Immature natural killer cell (primary cell): ENCODE measurements around the gene PSMC3IP. TPM values are rescaled to one million over a fixed set of nuclear protein-coding genes. Genes with fewer than 3 reads are reported as not detected.
A peak's percentile ranks its signal among the peaks of the same experiment; 100 is the strongest.
"Not testable (repeated sequence)": the region's sequence is repeated elsewhere in the genome, so short reads cannot be mapped to it uniquely, and the experiment has no call there.

Experiments used
- DNase-seq, 3 donors: peaks; one replicate each; pipeline ENCODE4 v3.0.0; 2022; ENCODE audit warnings: mixed read lengths in 1 of 3
- H3K27ac Mint-ChIP-seq, 6 donors: one replicate each; pipeline ENCODE4 v1.8.0; 2020; ENCODE audit warnings: mixed read lengths in 6 of 6, mild to moderate bottlenecking in 5 of 6, inconsistent platforms in 4 of 6, moderate library complexity in 3 of 6
- H3K27me3 Mint-ChIP-seq, 3 donors: one replicate each; pipeline ENCODE4 v1.8.0; 2020 to 2021; ENCODE audit warnings: low read depth in 3 of 3, mild to moderate bottlenecking in 3 of 3, mixed read lengths in 3 of 3, moderate library complexity in 3 of 3, inconsistent platforms in 1 of 3
- H3K36me3 Mint-ChIP-seq, 3 donors: one replicate each; pipeline ENCODE4 v1.8.0; 2020; ENCODE audit warnings: mixed read lengths in 3 of 3, inconsistent platforms in 2 of 3, mild to moderate bottlenecking in 2 of 3
- H3K4me1 Mint-ChIP-seq, 2 donors: one replicate each; pipeline ENCODE4 v1.8.0; 2020; ENCODE audit warnings: inconsistent platforms in 2 of 2, mild to moderate bottlenecking in 2 of 2, mixed read lengths in 2 of 2, moderate library complexity in 1 of 2
- H3K4me3 Mint-ChIP-seq, 5 donors: one replicate each; pipeline ENCODE4 v1.8.0; 2020; ENCODE audit warnings: mild to moderate bottlenecking in 5 of 5, mixed read lengths in 5 of 5, inconsistent platforms in 3 of 5, moderate library complexity in 3 of 5
- H3K9me3 Mint-ChIP-seq, 6 donors: one replicate each; pipeline ENCODE4 v1.8.0; 2020; ENCODE audit warnings: mild to moderate bottlenecking in 6 of 6, mixed read lengths in 6 of 6, inconsistent platforms in 4 of 6, moderate library complexity in 3 of 6
- polyA plus RNA-seq, 3 donors: library from polyadenylated mRNA; unstranded; fragments of 300-500 nt; fragmentation: Illumina TruSeq; gene quantifications; one replicate each; pipeline ENCODE4 v1.2.3, GENCODE V29; 2021

Gene PSMC3IP
- polyA plus RNA-seq, 3 donors from 2014 or later = 0.91 to 3.0 (median 1.5) TPM

GRCh38 chr17:42548993-42549755, 28.4 kb downstream of the PSMC3IP start:
- peaks cover 8 to 19% of the 10 kb centered on the region in 2 donors for H3K4me1 Mint-ChIP-seq
- H3K9me3 Mint-ChIP-seq = no peaks in the 10 kb centered on the region
- DNase-seq = no peak
- H3K4me3 Mint-ChIP-seq = peak overlapping the region; percentile 18 to 64 (median 45)
- H3K36me3 Mint-ChIP-seq = no peaks in the 10 kb centered on the region
- H3K27ac Mint-ChIP-seq = peak overlapping the region in 1 of 6 donors; percentile 60
- peaks cover 0 to 4% (median 2%) of the 10 kb centered on the region in 3 donors for H3K27me3 Mint-ChIP-seq

GRCh38 chr17:42548070-42548837, 29.3 kb downstream of the PSMC3IP start:
- Mint-ChIP-seq H3K9me3 (no peaks in the 10 kb centered on the region), H3K4me3 (peak overlapping the region in 4 of 5 donors; percentile 46 to 59 (median 52)), H3K27ac (no peak overlapping the region), H3K36me3 (no peaks in the 10 kb centered on the region), H3K4me1 (peaks cover 8 to 13% of the 10 kb centered on the region in 2 donors), H3K27me3 (no peaks in the 10 kb centered on the region)
- DNase-seq = peak; percentile 60 to 72 (median 63)

- DNase-seq = no peak
- H3K4me3 Mint-ChIP-seq = peak overlapping the region in 1 of 5 donors; percentile 18
- H3K27me3 Mint-ChIP-seq = no peaks in the 10 kb centered on the region
- no peak overlapping the region for H3K27ac Mint-ChIP-seq
- H3K36me3 Mint-ChIP-seq = peaks cover 0 to 3% (median 0%) of the 10 kb centered on the region in 3 donors
- H3K4me1 Mint-ChIP-seq = peaks cover 8 to 12% of the 10 kb centered on the region in 2 donors
- H3K9me3 Mint-ChIP-seq = no peaks in the 10 kb centered on the region
These were observed 29.8 kb downstream of the PSMC3IP start for GRCh38 chr17:42547698-42548069.

GRCh38 chr17:42547001-42547461, 30.5 kb downstream of the PSMC3IP start:
- Mint-ChIP-seq H3K4me3 (no peak overlapping the region), H3K27ac (no peak overlapping the region), H3K9me3 (no peaks in the 10 kb centered on the region), H3K4me1 (peaks cover 8 to 12% of the 10 kb centered on the region in 2 donors), H3K27me3 (no peaks in the 10 kb centered on the region), H3K36me3 (peaks cover 0 to 3% (median 0%) of the 10 kb centered on the region in 3 donors)
- DNase-seq = no peak

DNA sequence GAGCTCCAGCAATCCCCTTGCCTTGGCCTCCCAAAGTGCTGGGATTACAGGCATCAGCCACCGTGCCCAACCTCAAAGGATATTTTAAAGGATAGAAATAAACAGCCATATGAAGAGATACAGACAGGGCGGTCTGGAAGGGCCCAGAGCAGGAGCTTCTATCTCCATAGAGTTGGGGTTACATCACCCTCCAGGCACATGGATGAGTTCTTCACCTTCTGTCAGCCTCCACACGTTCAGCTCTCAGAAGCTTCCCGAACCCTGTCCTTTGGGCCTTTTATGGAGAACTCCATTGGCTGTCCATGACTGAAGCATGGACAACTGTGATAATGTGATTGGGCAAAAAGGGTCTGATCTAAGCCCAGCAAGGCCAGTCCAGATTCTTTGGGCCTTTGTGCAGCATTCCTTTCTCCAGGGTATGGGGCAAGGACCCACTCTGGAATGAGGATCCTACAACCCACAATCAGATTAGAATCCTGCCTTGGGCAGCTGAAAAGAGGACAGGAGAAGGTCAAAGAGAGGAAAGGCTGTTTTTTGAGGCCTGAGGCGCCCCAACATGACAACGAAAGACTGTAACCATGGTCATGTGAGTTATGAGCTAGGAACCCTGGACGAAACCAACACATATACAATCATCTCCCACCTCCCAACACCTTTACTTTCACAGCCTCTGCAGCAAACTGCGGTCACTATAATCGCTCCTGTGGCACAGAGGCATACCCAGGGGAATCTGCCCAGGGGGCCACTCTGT, 31.6 kb downstream of the PSMC3IP start:
- not testable (repeated sequence) for H3K4me1 Mint-ChIP-seq, H3K4me3 Mint-ChIP-seq, DNase-seq, H3K27ac Mint-ChIP-seq, H3K9me3 Mint-ChIP-seq, H3K36me3 Mint-ChIP-seq, H3K27me3 Mint-ChIP-seq

GRCh38 chr17:42544874-42545283, 32.6 kb downstream of the PSMC3IP start:
- no peak for DNase-seq
- H3K27me3 Mint-ChIP-seq = peaks cover 0 to 2% (median 0%) of the 10 kb centered on the region in 3 donors
- peaks cover 7 to 8% of the 10 kb centered on the region in 2 donors for H3K4me1 Mint-ChIP-seq
- peak overlapping the region in 2 of 6 donors; percentile 18 to 67 for H3K27ac Mint-ChIP-seq
- no peak overlapping the region for H3K4me3 Mint-ChIP-seq
- H3K9me3 Mint-ChIP-seq = no peaks in the 10 kb centered on the region
- H3K36me3 Mint-ChIP-seq = peaks cover 0 to 6% (median 0%) of the 10 kb centered on the region in 3 donors

GRCh38 chr17:42543190-42544079, 34.1 kb downstream of the PSMC3IP start:
- DNase-seq = no peak
- Mint-ChIP-seq H3K36me3 (peaks cover 0 to 11% (median 0%) of the 10 kb centered on the region in 3 donors), H3K4me1 (peaks cover 0 to 3% of the 10 kb centered on the region in 2 donors), H3K4me3 (no peak overlapping the region), H3K9me3 (peaks cover 0 to 2% (median 0%) of the 10 kb centered on the region in 6 donors), H3K27me3 (peaks cover 0 to 2% (median 0%) of the 10 kb centered on the region in 3 donors), H3K27ac (no peak overlapping the region)

DNA sequence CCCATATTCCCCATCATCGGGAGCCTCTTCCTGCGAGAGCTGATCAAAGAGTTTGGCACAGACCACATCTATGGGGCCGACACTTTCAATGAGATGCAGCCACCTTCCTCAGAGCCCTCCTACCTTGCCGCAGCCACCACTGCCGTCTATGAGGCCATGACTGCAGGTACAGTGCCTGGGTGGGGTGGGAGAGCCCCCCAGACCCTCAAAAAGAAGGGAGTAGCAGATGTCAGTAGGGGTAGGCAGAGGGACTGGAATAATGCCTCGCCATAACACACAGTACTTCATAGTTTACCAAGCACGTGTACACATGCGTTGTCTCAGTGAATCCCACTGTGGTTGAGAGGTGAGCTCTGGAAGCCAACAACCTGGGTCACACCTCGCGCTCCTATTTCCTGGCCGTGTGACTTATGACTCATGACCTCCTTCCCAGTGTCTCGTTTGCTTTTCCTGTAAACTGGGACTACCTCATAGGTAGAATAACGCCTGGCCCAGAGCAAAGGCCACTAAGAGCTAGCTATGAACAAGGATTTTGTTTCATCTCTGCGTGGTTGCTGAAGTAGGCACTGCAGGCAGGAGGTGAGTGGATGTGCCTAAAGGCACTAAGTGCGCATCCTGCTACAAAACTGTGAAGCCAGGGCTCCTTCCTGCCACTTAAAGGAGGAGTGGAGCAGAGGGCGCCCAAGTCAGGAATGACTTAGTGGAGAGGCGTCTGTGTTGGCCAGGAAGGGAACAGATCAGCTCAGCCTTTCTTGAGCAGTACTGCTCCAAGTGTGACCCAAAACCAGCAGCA, 36.3 kb downstream of the PSMC3IP start:
- no peak for DNase-seq
- Mint-ChIP-seq H3K36me3 (peaks cover 0 to 11% (median 0%) of the 10 kb centered on the region in 3 donors), H3K9me3 (peaks cover 0 to 2% (median 0%) of the 10 kb centered on the region in 6 donors), H3K4me3 (no peak overlapping the region), H3K4me1 (peaks cover 14% of the 10 kb centered on the region in 2 donors), H3K27ac (peak overlapping the region in 2 of 6 donors; percentile 26 to 62), H3K27me3 (peaks cover 0 to 2% (median 0%) of the 10 kb centered on the region in 3 donors)

GRCh38 chr17:42540558-42540957, 37.0 kb downstream of the PSMC3IP start:
- H3K9me3 Mint-ChIP-seq, H3K27me3 Mint-ChIP-seq, DNase-seq, H3K4me3 Mint-ChIP-seq: not testable (repeated sequence)
- Mint-ChIP-seq H3K36me3 (peaks cover 0 to 11% (median 0%) of the 10 kb centered on the region in 3 donors), H3K27ac (peak overlapping the region in 1 of 6 donors; percentile 29), H3K4me1 (peaks cover 18% of the 10 kb centered on the region in 2 donors)

- no peak overlapping the region for H3K27ac Mint-ChIP-seq
- peaks cover 25% of the 10 kb centered on the region in 2 donors for H3K4me1 Mint-ChIP-seq
- peaks cover 0 to 2% (median 2%) of the 10 kb centered on the region in 3 donors for H3K27me3 Mint-ChIP-seq
- peaks cover 0 to 2% (median 0%) of the 10 kb centered on the region in 6 donors for H3K9me3 Mint-ChIP-seq
- DNase-seq = no peak
- peaks cover 0 to 11% (median 0%) of the 10 kb centered on the region in 3 donors for H3K36me3 Mint-ChIP-seq
- H3K4me3 Mint-ChIP-seq = peak overlapping the region in 1 of 5 donors; percentile 88
These were observed 39.0 kb downstream of the PSMC3IP start for GRCh38 chr17:42538482-42538881.

DNA sequence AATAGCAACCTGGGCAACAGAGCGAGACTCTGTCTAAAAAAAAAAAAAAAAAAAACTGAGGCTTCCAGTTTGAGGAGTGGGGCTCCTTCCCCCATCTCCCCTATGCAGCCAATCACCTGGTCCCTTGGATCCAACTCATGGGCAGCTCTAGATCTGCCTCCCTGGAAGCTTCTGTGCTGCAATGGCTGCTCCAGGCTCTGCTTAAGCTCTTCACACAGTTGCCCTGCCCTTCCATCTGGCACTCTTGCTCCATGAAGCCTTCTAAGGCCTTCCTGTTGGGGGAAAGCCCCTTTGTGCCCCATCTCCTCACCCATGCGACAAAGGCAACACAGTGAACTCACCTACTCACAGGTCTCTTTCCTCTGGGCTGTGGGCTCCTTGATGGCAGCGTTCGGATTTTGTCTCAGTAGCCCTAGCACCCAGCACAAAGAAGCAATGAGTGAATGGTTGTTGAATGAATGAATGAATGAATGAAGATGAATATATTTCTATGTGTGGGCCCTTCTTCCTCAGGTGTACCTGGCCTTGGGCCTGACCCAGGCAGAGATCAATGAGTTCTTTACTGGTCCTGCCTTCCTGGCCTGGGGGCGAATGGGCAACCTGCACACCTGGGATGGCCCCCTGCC, 39.6 kb downstream of the PSMC3IP start:
- peaks cover 0 to 2% (median 0%) of the 10 kb centered on the region in 6 donors for H3K9me3 Mint-ChIP-seq
- peaks cover 29 to 30% of the 10 kb centered on the region in 2 donors for H3K4me1 Mint-ChIP-seq
- H3K27me3 Mint-ChIP-seq = peaks cover 0 to 2% (median 2%) of the 10 kb centered on the region in 3 donors
- H3K4me3 Mint-ChIP-seq = peak overlapping the region; percentile 55 to 88 (median 74)
- DNase-seq = no peak
- peak overlapping the region in 5 of 6 donors; percentile 28 to 71 (median 54) for H3K27ac Mint-ChIP-seq
- H3K36me3 Mint-ChIP-seq = peaks cover 0 to 10% (median 0%) of the 10 kb centered on the region in 3 donors
